GM19455 (cell line): ENCODE measurements around the gene SPESP1.

Experiments
- ATAC-seq: cut with Tn5 transposase; IDR thresholded peaks from one replicate; pipeline ENCODE4 v1.9.1; 2021; ENCODE audit not compliant: unreplicated experiment

SPESP1 gene

GRCh38 chr15:68930268-68931022, at the start of gene SPESP1:
SPESP1 (plus strand) TSS chr15:68930525; CDS start chr15:68930654, 129 bp downstream.
- ATAC-seq, result no peak

DNA sequence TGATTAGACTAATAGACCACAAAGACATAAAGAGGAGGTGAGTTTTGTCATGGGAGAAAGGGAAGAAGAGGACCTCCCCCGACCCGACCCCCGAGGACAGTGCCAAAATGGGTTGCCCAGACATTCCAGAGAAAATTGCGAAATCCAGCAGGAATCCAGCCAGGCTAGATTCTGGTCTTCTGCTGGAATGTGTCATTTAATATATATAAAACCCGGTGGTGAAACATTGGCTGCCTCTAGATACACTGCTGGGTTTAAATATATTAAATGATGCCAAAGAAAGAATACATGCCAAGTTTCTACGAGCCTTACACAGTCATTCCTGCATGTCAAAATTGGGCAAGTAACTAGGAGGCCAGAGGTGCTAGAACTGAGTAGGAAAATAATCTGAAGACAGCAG, 45.3 kb upstream of the SPESP1 start:
- ATAC-seq, result no peak

GRCh38 chr15:68887120-68887519, 43.2 kb upstream of the SPESP1 start:
- ATAC-seq, result no peak

DNA sequence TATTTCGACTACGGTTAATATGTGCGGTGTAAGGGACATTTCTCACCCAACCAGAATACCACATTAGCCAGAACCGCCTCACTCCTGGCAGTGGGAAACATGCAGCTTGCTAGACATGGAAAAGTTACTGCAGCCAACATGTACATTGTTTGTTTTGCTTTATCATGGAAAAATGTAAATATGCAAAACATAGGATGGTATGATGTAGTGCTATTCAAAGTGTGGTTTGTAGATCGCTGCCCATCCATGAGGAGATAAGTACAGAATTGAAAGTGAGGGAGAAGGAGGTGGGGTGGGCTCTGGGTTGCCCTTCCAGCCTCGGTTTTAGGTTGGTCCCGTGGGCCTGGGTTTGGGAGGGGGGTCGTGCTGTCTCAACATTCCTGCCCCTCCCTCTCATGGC, 42.5 kb upstream of the SPESP1 start:
- no peak for ATAC-seq

- ATAC-seq, result no peak
Measured at GRCh38 chr15:68888419-68888818, 41.9 kb upstream of the SPESP1 start.

GRCh38 chr15:68894208-68894607, 36.1 kb upstream of the SPESP1 start:
- no peak for ATAC-seq

- no peak for ATAC-seq
Measured at GRCh38 chr15:68896178-68896577, 34.1 kb upstream of the SPESP1 start.

DNA sequence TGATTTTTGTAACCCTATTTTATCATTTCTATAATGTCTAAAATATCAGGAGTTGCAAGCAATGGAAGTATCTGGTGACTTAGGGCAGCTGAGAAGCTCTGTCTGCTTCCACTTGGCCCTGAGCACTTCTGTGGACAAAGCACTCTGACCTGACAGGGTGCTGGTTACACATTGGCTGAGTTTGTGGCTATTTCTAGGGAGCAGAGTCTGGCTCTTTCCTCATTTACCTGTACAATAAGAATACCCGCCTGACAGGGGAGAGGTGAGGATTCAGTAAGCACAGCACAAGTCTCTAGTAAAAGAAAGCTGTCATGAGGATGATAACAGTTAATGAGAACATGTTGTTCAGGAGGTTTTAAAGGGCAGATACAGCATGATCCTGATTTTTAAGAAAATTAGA, 33.3 kb upstream of the SPESP1 start:
- ATAC-seq, result no peak

DNA sequence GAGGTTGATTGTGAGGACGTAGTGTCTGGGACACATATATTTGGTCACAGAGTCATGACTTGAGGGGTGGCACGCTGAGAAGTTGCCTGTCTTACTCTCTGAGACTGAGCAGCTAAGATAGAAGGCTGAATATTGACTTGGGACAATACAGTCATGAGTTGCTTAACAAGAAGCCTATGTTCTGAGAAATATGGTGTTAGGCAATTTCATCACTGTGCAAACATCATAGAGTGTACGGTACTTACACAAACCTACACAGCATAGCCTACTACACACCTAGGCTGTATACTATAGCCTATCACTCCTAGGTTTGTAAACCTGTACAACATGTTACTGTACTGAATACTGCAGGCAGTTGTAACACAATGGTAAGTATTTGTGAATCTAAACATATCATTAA, 30.3 kb upstream of the SPESP1 start:
- no peak for ATAC-seq

DNA sequence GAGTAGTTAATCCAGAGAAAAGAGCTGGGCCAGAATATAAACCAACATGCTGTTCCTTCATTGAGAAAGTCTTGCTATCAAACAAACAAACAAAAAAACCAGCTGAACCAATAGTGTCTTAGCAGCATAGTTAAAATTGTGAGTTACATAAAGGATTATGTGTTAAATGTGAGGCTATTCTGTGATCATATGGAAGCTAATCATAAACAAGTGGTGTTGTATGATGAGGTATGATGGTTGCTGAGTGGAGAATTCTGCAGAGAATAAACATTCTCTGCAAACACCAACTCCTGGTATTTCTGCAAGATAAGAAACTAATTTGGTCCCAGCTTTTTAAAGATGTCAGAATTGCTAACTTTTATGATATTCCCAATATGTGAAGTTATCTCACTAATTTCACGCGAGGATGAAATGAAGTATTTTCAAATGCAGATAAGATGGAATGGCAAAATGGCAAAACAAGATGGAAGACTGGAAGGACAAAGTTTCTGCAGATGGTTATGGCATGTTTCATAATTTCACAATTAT, 22.9 kb upstream of the SPESP1 start:
- no peak for ATAC-seq

DNA sequence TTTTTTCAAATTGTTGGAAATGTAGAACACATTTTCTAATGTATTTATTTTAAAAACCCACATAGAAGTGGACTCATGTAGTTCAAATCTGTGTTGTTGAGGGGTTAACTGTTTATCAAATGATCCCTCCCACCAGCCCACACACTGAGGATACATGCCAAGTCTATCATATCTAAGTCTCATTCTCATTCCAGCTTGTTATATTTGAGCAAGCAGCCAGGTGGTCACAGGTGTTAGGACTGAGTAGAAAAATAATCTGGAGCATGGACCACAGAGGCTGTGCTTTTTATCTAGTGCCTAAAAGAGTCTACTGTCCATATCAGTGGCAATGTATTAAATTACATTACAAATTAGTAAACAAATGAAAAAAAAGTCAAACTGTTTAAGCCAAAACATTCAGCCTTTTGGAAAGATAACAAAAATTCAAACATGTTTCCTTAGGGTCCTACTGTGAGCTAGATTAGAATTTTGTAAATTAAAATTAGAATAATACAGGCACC, 20.7 kb upstream of the SPESP1 start:
- no peak for ATAC-seq

GRCh38 chr15:68910341-68910740, 20.0 kb upstream of the SPESP1 start:
- ATAC-seq, result no peak

DNA sequence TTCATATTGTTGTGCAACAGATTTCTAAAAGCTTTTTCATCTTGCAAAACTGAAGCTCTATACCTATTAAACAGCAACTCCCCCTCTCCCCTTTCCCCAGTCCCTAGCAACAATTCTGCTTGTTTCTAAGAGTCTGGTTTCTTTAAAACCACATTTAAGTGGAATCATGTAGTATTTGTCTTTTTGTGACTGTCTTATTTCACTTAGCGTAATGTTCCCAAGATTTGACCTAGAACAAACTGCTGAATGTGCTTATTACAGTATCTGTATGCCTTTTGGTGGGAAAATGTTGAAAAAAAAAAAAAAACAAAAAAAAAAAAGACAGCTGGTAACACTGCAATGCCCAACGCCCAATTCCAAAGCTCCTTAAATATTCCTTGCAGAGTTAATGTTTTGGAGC, 19.5 kb upstream of the SPESP1 start:
- no peak for ATAC-seq

DNA sequence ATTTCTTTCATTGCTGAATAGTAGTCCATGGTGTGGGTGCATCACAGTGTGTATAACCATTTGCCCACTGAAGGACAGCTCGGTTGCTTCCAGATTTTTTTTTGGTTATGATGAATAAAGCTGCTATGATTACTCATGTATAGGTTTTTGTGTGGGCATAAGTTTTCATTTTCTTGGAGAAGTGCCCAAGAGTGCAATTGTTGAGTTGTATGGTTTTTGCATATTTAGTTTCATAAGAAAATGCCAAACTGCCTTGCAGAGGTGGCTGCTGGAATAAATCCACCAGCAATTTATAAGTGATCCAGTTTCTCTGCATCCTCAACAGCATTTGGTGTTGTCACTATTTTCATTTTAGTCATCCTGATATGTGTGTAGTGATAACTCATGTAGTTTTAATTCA, 8.4 kb upstream of the SPESP1 start:
- no peak for ATAC-seq

DNA sequence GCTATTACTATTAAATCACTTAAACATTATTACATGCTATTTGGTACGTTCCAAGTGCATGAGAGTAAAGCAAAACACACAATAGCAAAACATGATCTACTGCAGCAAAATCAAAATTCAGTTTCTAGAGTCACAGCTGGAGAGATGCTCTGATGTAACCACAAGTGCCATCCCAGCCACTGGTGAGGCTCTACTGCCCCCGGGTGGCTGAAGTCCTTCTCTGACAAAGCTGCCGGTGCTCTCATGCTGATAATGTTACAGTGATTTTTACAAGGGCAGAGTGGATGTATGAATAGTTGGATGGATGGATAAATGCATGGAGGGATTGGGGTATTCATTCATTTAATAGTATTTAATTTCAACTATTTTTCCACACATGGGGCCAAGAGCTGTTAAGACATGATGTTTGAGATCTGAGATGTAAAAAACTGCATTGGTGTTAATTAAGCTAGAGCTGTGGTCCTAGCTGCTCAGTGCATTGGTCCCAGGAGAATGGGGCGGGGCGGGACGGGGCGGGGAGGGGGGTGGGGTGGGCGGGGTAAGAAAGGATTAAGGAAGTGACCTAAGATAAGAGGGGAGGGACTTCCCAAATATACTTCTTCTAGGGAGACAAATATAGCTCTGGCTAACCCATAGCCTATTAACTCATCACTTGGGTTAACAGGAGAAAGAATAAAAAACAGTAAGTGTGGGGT, 5.3 kb upstream of the SPESP1 start:
- ATAC-seq, result no peak

- ATAC-seq, result no peak
Measured at GRCh38 chr15:68933001-68933400, 2.7 kb downstream of the SPESP1 start.

- ATAC-seq, result no peak
Measured at GRCh38 chr15:68934341-68934740, 4.0 kb downstream of the SPESP1 start.

DNA sequence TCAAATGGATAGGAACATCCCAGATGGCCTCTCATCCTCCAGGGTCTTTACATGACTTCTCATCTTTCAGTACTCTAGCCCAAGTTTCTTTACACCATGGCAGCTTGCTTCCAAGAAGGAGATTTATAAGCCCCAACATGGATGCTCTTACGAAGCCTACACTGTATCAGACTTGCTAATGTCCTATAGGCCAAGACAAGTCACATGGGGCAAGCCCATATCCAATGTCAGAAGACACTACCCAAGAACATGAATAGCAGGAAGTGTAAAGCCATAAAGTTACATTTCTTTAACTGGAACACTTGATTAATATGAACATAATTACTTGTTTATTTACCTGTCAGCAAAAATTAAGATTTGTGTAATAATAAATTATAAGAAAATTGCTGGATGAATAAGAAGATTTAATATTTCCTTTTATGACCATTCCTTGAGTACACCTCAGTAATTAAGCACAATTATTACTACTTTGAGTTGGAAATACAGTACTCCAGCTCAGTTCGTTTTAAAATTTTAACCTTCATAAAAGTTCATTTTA, 5.1 kb downstream of the SPESP1 start:
- no peak for ATAC-seq

- no peak for ATAC-seq
Measured at GRCh38 chr15:68939501-68939900, 9.2 kb downstream of the SPESP1 start.

GRCh38 chr15:68951813-68952212, 21.5 kb downstream of the SPESP1 start:
- ATAC-seq, result no peak

- no peak for ATAC-seq
Measured at GRCh38 chr15:68957696-68958095, 27.4 kb downstream of the SPESP1 start.

- no peak for ATAC-seq
Measured at GRCh38 chr15:68958597-68958996, 28.3 kb downstream of the SPESP1 start.
